H7 (cell line): Measurements from ENCODE around the gene DHRS12. TPM values are rescaled to one million over a fixed set of nuclear protein-coding genes. Genes with fewer than 3 reads are reported as not detected.
"Not testable (repeated sequence)": the region's sequence is repeated elsewhere in the genome, so short reads cannot be mapped to it uniquely, and the experiment has no call there.

ENCODE experiments used
- DNase-seq: peaks from one replicate; pipeline ENCODE4 v3.0.0; 2012
- H3K27me3 ChIP-seq: 2 replicates; pipeline ENCODE4 v1.6.0; 2011; ENCODE audit warnings: mild to moderate bottlenecking, low read length; ENCODE audit not compliant: control insufficient read depth, insufficient read depth
- H3K36me3 ChIP-seq: replicated peaks from 2 replicates; pipeline ENCODE4 v1.5.1; 2011; ENCODE audit warnings: low read length; ENCODE audit not compliant: control insufficient read depth, insufficient read depth
- H3K4me3 ChIP-seq: 2 replicates; pipeline ENCODE4 v1.5.1; 2011; ENCODE audit warnings: low read depth, mild to moderate bottlenecking, control low read depth, low read length, moderate library complexity; ENCODE audit not compliant: insufficient read depth
- total RNA-seq: library from RNA; depleted of rRNA; stranded (reverse); fragments of >200 nt; shearing (Covaris generic); gene quantifications from 2 replicates; pipeline ENCODE4 v1.2.3, GENCODE V29; 2014

DHRS12 gene
- total RNA-seq, 1 experiment from 2014 or later, result 7.8 TPM

DNA sequence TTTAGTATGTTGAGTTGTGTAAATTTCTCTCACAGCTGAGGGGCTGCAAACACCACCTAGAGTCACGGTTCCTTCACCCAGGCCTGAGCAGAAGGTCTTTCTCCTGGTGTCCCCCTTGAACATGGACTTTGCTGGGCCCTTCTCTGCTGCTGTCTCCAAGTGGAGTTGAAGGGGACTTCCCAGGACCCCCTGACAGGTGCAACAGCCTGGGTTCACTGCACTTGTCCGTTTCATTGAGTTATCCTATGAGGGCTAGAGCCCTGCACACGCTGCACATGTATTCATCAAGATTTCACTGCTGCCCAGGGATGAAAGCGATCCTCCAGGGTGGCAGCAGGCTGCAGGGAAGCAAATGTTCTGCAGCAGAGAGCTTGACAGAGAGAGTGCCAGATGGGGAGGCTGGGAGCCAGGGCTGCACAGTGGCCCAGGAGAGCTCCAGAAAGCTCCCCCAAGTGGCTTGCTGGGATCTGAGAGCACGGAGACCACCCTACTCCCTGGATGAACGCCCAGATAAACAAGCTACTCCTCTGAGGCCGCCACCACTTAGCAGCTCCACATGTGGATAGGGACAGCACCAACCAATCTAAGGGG, 30.7 kb upstream of the DHRS12 start:
- no peak overlapping the region for H3K4me3 ChIP-seq
- H3K27me3 ChIP-seq, result no peaks in the 10 kb centered on the region
- no peaks in the 10 kb centered on the region for H3K36me3 ChIP-seq
- no peak for DNase-seq

DNA sequence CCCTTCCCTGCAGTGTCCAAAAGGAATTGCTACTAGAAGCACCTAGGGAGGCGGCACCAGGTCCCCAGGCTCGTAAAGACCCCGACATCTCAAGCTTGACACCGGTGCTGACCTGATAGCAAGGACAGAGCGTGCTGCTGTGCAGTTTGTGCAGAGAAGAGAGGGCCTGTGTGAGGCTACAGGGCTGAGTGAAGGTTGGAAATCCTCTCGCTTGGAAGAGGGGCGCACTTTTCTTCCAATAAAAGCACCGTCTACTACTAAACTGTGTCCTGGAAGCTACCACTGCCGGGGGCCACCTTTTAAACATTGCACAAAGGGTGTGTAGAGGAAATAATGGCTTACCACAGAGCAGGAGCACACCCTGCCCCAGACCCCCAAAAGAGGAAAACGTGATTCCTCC, 30.0 kb upstream of the DHRS12 start:
- DNase-seq, result no peak
- Histone ChIP-seq H3K27me3 (no peaks in the 10 kb centered on the region), H3K4me3 (no peak overlapping the region), H3K36me3 (no peaks in the 10 kb centered on the region)

DNA sequence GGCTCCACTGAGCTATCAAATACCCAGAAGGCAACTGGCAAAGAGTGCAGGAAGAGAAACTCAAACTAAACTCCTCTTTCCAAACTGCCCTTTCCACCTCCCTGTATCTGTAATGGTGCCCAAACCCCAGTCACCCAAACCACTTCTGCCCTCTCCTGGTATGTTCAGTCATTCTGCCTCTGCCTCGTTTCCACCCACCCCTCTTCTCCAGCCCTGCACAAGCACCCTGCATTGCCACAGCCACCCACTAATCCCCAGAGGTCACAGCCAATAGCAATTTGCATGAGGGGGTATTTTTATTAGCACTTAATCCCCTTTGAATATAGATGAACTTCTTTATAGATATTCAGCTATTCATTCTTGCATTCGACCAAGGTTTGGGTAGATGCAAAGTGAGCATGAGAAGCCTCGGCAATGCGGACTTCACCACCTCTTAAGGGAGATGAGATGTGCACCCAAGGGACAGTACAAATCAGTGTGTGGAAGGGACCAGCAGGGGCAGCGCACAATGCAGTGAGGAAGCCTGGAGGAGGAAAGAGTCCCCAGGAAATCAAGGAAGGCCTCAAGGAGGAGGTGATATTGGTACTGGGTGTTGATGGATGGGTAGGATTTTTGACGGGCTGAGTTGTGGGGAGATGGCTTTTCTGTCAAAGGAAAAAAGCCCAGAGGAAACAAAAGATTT, 28.6 kb upstream of the DHRS12 start:
- DNase-seq, result peak; percentile 70
- H3K36me3 ChIP-seq, result no peaks in the 10 kb centered on the region
- H3K4me3 ChIP-seq, result no peak overlapping the region
- H3K27me3 ChIP-seq, result no peaks in the 10 kb centered on the region

DNA sequence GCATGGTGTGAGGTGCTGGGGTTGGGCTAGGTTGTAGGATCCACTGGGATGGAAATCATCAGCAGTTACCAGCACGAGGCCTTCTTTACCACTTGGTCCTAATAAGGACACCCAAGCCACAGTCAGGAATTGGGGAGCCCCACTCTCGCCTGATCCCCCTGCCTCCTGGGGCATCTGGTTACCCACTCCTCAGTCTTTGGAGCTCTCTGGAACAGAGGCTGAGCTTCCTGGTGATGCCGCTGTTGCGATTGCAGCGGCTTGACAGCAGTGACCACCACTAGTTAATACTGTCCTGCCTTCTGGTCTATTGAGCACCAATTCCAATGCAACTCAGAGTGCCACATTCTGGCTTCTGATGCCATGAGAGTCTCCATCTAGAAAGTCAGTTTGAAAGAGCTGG, 27.6 kb upstream of the DHRS12 start:
- Histone ChIP-seq H3K36me3 (no peaks in the 10 kb centered on the region), H3K4me3 (no peak overlapping the region), H3K27me3 (no peaks in the 10 kb centered on the region)
- DNase-seq, result no peak

DNA sequence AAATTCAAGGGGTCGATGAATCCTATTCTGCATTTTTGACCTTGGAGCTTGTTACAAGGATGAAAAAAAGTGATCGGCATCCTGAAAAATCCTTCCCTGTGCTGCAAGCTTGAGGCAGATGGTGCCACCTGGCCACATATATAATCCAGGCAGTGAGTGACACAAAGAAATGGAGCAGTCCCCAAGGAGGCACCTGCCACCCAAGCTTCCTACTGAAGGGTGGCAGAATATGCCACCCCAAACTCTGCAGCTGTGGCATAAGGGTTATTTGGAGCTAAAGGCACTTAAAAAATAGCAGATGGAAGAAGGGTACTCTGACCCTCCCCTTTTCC, 25.6 kb upstream of the DHRS12 start:
- Histone ChIP-seq H3K27me3 (no peaks in the 10 kb centered on the region), H3K36me3 (no peaks in the 10 kb centered on the region), H3K4me3 (no peak overlapping the region)
- no peak for DNase-seq

DNA sequence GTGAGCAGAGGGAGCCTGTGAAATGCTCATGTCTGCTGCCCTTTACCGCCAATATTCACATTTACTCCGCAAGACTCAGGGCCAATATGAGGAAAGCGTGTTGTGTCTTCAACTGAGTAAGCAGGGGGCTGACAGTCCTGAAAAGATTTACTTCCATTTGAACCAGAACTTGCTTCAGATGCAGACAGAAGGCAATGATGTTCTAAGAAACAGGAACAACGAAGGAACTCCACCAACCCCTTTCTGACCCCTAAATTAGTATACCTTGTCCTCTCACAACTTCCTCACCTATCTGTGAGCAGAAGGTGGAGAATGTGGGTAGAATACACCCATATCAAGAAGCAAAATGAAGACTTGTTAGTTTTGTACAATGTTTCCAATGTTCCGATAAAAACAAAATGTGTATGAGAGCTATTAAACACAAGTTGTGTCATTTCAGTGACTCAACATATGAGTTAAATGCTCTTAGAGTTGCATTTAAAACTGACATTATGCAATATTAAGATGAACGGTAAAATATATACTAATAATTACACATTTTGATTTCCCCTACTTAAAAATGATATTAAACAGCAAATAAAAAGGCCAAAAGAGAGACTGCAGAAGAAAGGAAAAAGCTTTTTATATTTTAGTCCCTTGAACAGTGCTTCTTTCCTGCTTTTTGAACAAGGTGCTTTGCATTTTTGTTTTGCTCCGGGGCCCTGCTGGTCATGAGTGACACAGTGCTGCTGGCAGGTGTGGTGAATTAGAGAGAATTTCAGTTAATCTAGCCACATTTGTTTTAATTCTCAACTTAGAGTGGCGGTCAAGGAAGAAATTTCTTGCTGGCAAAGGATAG, 25.0 kb upstream of the DHRS12 start:
- Histone ChIP-seq H3K27me3 (no peaks in the 10 kb centered on the region), H3K36me3 (no peaks in the 10 kb centered on the region), H3K4me3 (no peak overlapping the region)
- DNase-seq, result no peak

DNA sequence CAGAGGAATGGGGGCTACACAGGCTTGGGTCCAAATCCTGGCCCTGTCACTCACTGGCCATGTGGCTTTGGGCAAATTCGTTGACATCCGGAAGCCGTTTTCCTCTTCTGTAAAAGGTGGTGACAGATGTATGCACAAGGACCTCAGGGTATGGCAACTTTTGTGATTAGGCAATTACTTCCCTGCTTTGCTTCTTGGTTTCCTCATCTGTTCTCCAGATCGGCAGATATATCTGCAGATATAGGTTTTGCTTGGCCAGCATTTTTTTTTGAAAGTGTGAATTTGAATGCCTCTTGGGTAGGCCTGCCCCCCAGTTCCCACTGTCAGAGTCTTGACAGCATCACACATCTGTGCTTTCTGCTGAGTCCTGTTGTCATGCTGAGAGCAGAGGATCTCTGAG, 23.3 kb upstream of the DHRS12 start:
- DNase-seq, result no peak
- Histone ChIP-seq H3K4me3 (no peak overlapping the region), H3K27me3 (no peaks in the 10 kb centered on the region), H3K36me3 (no peaks in the 10 kb centered on the region)

DNA sequence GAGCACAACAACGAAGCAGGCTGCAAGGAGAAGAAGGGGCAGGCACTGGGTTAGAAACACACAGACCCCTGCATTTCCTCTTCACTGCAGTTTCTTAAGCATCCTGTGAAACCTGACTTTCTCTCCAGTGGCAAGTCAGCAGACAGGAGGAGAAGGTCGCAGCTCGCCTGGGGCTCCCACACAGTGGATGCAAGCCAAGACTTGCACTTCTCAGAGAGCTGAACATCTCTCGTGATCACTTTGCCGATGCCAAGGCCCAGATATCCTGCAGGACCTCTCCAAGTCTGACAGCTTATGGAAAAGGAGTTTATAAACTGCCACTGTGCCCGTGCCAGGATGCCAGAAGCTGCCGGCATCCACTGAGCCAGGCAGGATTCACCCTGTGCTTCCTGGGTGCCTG, 22.6 kb upstream of the DHRS12 start:
- Histone ChIP-seq H3K4me3 (no peak overlapping the region), H3K36me3 (no peaks in the 10 kb centered on the region), H3K27me3 (no peaks in the 10 kb centered on the region)
- DNase-seq, result no peak

DNA sequence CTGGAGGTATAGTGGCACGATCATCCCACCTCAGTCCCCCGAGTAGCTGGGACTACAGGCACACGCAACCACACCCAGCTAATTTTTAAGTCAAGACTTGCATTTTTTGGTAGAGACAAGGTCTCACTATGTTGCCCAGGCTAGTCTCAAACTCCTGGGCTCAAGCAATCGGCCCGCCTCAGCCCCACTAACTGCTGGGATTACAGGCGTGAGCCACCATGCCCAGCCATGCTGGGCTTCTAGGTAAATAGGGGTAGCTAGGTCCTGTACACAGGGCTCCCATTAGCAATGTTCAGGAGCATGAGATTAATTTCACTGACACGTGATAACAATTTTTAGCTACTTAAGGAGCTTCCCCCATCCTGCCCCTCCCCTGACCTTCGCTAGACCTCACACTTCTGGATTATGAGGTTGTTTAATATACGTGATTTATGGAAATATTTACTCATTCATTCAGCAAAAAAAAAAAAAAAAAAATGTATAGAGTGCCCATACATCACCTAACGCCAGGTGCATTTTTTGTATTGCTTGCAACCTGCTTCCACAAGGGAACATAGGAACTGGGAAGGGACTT, 21.8 kb upstream of the DHRS12 start:
- Histone ChIP-seq H3K36me3 (no peaks in the 10 kb centered on the region), H3K27me3 (no peaks in the 10 kb centered on the region), H3K4me3 (no peak overlapping the region)
- DNase-seq, result no peak

DNA sequence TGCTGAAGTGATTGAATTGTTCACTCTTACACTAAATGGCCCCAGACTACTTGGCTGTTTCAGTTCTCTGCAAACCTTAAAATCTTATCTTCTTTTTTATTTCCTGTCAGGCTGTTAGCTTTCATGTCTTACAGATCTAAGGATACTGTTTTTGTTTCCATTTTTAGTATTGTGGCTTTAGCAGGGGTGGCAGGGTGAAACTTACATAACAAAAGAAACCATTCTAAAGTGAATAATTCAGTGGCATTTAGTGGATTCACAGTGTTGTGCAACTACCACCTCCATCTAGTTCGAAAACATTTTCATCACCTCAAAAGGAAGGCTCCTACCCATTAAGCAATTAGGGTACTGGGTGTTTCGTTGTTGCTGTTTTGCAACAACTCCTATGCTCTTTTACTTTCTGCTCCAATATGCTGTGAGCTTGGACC, 21.2 kb upstream of the DHRS12 start:
- Histone ChIP-seq H3K4me3 (no peak overlapping the region), H3K27me3 (no peaks in the 10 kb centered on the region), H3K36me3 (no peaks in the 10 kb centered on the region)
- DNase-seq, result no peak

DNA sequence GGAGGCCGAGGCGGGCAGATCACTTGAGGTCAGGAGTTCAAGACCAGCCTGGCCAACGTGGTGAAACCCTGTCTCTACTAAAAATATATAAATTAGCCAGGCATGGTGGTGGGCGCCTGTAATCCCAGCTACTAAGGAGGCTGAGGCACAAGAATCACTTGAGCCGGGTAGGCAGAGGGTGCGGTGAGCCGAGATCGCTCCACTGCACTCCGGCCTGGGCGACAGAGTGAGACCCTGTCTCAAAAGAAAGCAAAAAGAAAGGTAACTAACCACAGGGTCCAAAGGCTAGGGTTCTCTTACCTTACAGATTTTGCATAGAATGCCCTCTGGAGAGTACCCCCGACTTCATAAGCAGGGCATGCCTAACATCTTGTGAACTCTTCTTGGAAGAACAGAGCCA, 20.7 kb upstream of the DHRS12 start:
- H3K36me3 ChIP-seq, H3K27me3 ChIP-seq, H3K4me3 ChIP-seq, DNase-seq: not testable (repeated sequence)

DNA sequence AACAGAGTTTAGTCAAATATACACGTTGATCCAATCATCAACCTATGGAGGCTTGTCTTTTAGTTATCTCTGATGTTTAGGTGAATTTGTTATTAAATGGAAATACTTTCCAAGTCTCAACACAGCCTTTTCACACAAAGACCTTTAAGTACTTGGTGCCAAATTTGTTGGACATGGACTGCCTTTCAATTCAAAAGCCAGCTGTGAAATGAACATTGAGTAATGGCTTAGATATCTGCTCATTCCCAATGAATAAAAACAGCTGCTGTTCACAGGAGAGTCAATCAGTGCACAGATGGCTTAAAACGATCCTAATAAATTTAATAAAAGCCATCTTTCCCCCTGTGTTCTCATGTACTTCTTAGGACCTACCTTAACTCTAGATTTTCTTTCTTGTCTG, 19.9 kb upstream of the DHRS12 start:
- Histone ChIP-seq H3K4me3 (no peak overlapping the region), H3K27me3 (no peaks in the 10 kb centered on the region), H3K36me3 (no peaks in the 10 kb centered on the region)
- DNase-seq, result no peak

DNA sequence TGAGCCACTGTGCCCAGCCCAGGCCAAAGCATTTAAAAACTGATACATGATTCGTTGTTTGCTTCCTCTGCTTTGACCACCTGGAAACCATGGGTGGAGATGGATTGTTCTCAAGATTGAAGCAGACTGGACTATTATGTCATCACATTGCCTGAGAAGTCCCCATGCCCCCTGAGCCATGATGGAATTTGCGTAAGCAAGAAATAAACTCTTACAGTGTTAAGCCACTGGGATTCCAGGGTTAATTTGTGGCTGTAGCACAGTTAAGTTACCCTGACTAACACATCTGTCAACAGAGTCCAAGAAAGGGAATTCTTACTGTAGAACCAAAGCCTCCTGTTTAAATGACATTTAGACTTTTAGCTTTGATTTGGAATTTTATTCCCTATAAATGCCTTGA, 19.4 kb upstream of the DHRS12 start:
- Histone ChIP-seq H3K4me3 (no peak overlapping the region), H3K27me3 (no peaks in the 10 kb centered on the region), H3K36me3 (no peaks in the 10 kb centered on the region)
- DNase-seq, result no peak

DNA sequence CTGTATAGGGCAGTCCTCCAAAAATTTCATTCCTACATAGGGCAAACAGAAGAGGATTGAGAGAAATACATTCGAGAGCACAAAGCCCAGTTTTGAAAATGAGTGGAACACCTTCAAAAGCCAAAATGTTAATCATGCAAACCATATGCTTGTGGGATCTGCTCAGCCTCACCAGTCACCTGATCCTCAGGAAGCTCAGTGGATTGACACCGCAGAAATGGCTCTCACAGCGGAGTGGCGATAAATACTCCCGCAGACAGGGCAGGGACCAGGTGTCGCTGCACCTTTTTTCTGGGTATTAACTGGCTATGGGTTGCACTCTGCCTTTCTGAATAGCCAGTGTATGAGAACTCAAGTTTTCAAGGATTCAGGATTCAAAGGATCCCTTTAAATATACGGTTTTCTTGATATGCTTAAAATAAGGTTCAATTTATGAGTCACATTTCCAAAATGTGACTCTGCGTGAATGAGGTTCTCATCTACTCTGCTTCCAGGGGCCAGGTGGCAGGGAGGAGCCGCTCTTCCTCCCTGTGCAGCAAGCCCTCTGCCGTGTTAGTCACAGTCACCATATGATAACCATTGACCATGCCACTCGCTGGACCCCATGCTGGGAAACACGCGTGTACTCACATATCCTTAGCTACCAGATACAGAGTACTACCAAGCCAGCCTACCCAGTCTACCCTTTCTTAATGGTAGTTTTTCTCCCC, 18.3 kb upstream of the DHRS12 start:
- Histone ChIP-seq H3K36me3 (no peaks in the 10 kb centered on the region), H3K27me3 (no peaks in the 10 kb centered on the region), H3K4me3 (no peak overlapping the region)
- no peak for DNase-seq
